GM18867 (cell line): ENCODE measurements around the gene COX8C.

Experiments
- ATAC-seq: cut with Tn5 transposase; IDR thresholded peaks from one replicate; pipeline ENCODE4 v1.9.1; 2021; ENCODE audit warnings: mild to moderate bottlenecking, moderate library complexity; ENCODE audit not compliant: unreplicated experiment

The COX8C gene

GRCh38 chr14:93346926-93347721, at the start of gene COX8C:
Gene COX8C (plus strand): TSS chr14:93347182. CDS start chr14:93347269, 87 bp downstream.
- no peak for ATAC-seq

GRCh38 chr14:93299416-93299815, 47.6 kb upstream of the COX8C start:
- no peak for ATAC-seq

GRCh38 chr14:93299866-93300265, 47.1 kb upstream of the COX8C start:
- no peak for ATAC-seq

- no peak for ATAC-seq
Observed at GRCh38 chr14:93301821-93302447, 45.0 kb upstream of the COX8C start.

- no peak for ATAC-seq
Observed at GRCh38 chr14:93302688-93303581, 44.0 kb upstream of the COX8C start.

GRCh38 chr14:93303659-93304058, 43.3 kb upstream of the COX8C start:
- ATAC-seq = no peak

- no peak for ATAC-seq
Observed at GRCh38 chr14:93304771-93305170, 42.2 kb upstream of the COX8C start.

- ATAC-seq = no peak
Observed at GRCh38 chr14:93305725-93306418, 41.1 kb upstream of the COX8C start.

GRCh38 chr14:93306812-93307211, 40.2 kb upstream of the COX8C start:
- ATAC-seq = no peak

- ATAC-seq = no peak
Observed at GRCh38 chr14:93308686-93309345, 38.2 kb upstream of the COX8C start.

- ATAC-seq = no peak
Observed at GRCh38 chr14:93309427-93309966, 37.5 kb upstream of the COX8C start.

- no peak for ATAC-seq
Observed at GRCh38 chr14:93311082-93311481, 35.9 kb upstream of the COX8C start.

GRCh38 chr14:93315575-93315974, 31.4 kb upstream of the COX8C start:
- ATAC-seq = no peak

- no peak for ATAC-seq
Observed at GRCh38 chr14:93316716-93317115, 30.3 kb upstream of the COX8C start.

GRCh38 chr14:93317210-93317874, 29.6 kb upstream of the COX8C start:
- no peak for ATAC-seq

GRCh38 chr14:93317875-93318807, 28.8 kb upstream of the COX8C start:
- ATAC-seq = no peak

GRCh38 chr14:93318927-93319326, 28.1 kb upstream of the COX8C start:
- ATAC-seq = no peak

GRCh38 chr14:93319494-93319893, 27.5 kb upstream of the COX8C start:
- no peak for ATAC-seq
